T-helper 1 cell treated with Interleukin-12 subunit alpha and Interleukin-12 subunit beta and Interleukin-4 antibody, amounts not matched to agents 30 μg/mL and 1 μg/mL, for 36 hours (primary cell): ENCODE results near the gene PRCC.

Experiments
- H3K27ac Mint-ChIP-seq: one replicate; pipeline ENCODE4 v1.8.0; 2021; ENCODE audit warnings: mild to moderate bottlenecking, mixed read lengths
- H3K27me3 Mint-ChIP-seq: one replicate; pipeline ENCODE4 v1.8.0; 2021; ENCODE audit warnings: low read depth, mixed read lengths
- H3K36me3 Mint-ChIP-seq: one replicate; pipeline ENCODE4 v1.8.0; 2021; ENCODE audit warnings: low read depth, mixed read lengths
- H3K4me1 Mint-ChIP-seq: one replicate; pipeline ENCODE4 v1.8.0; 2021; ENCODE audit warnings: low read depth, mixed read lengths
- H3K4me3 Mint-ChIP-seq: one replicate; pipeline ENCODE4 v1.8.0; 2021; ENCODE audit warnings: mild to moderate bottlenecking, moderate library complexity, mixed read lengths
- H3K9me3 Mint-ChIP-seq: one replicate; pipeline ENCODE4 v1.8.0; 2021; ENCODE audit warnings: mixed read lengths

Gene PRCC

DNA sequence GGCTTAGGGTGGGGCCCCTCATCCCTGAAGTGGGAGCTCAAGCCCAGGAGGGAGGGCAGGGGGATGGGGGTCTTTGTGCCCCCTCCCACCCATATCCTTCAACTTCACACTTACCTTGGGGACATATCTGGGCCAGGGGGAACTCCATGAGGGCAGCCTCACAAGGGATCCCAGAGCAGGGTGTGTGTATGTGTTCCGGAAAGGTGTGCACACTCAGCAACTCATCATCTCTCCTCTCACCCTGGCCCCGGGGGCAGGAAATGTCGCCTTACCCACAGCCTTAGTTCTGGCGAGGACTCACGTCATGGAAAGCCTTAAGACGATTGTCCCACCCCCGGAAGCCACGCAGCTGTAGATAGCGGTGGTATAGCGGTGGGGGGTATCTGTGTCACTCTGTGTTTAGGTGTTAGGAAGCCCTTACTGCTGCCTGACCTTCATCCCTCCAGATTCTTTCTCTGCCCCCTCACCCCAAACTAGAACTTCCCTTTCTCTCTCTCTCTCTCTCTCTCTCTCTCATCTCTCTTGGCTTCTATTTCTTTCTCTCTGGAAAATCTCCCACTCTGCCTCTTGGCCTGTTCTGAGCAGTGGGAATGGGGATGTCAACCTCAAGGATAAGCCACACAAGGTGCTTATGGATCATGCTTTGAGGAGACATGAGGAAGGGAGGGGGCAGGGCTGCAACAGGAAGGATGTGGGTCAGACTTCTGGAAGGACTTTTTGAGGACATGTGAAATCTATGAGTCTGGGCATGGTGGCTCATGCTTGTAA, 49.4 kb downstream of the PRCC start, which contains the start of gene SH2D2A:
TSS of gene SH2D2A (minus strand) at position 288 of the 768 bp plus-strand sequence. CDS start at position 148, 140 bp downstream.
- Mint-ChIP-seq H3K36me3 (peaks cover 53% of the 10 kb centered on the region), H3K4me1 (peaks cover 59% of the 10 kb centered on the region), H3K27me3 (no peaks in the 10 kb centered on the region), H3K9me3 (peaks cover 4% of the 10 kb centered on the region), H3K27ac (peak within 1 kb of the TSS; percentile 100), H3K4me3 (peak within 1 kb of the TSS; percentile 89)

DNA sequence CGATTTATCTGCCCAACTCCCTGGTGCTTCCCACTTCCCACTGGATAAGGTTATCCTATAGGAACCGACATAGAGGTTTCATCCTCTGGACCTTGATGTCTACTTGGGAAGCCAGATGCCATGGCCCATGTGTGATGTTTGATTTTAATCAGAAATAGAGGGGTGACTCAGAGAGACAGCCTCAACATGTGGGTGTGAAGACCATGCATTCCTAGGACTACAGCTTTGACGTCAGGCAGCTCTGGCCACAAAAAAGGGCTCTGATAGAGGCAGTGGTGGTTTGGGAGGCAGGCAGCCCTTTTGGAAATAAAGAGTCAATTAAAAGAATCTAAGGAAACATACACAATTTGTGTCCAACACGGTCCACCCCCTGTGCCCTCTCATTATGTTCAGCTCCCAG, 54.5 kb downstream of the PRCC start:
- Mint-ChIP-seq H3K36me3 (peaks cover 11% of the 10 kb centered on the region), H3K4me1 (peaks cover 40% of the 10 kb centered on the region), H3K4me3 (no peak overlapping the region), H3K27me3 (no peaks in the 10 kb centered on the region), H3K27ac (peak overlapping the region; percentile 7), H3K9me3 (peaks cover 4% of the 10 kb centered on the region)

DNA sequence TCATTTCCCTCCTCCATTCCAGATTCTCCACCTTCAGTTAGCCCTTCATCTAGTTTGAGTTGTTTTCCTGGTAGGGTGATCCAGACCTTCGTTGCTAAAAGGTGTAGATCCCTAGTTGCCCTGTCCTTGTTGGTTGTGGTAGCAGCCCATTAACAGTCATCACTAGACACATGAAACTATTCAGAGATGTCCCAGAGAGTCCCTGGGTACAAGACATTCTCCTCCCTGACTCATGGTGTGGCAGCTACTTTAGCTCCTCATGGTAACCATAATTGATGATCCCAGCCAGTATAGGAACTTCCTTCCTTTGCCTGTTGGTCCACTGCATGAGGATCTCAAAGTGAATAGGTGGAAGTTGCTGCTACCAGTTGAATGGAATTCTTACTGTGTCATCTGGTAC, 55.3 kb downstream of the PRCC start:
- Mint-ChIP-seq H3K9me3 (peaks cover 4% of the 10 kb centered on the region), H3K27me3 (no peaks in the 10 kb centered on the region), H3K4me1 (peaks cover 36% of the 10 kb centered on the region), H3K4me3 (no peak overlapping the region), H3K36me3 (peaks cover 11% of the 10 kb centered on the region), H3K27ac (no peak overlapping the region)

DNA sequence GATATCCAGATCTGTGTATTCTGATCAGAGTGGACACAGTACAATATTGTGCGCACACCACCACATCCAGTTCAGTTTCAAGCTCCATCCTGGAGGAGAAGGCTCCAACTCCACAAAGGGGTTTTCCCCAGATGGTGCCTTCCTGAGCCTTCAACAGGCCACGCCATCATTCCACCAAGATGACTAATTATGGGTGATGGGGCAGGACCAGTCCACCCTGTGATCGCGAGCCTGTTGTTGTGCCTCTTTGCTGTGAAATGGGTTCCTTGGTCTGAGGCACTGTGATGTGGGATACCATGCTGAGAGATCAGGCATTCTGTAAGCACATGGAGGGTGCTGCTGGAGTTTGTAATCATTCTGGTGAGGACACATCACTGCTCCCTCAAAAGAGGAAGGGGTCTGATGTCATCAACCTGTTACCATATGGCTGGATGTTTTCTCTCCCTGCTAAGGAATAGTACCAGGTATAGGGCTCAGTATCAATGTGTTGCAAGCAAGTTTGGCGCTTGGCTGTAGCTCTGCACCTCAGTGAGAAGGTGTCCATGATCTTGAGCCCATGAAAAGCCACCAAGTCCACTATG, 56.0 kb downstream of the PRCC start:
- H3K36me3 Mint-ChIP-seq = peaks cover 8% of the 10 kb centered on the region
- H3K9me3 Mint-ChIP-seq = peaks cover 4% of the 10 kb centered on the region
- H3K4me1 Mint-ChIP-seq = peaks cover 32% of the 10 kb centered on the region
- no peak overlapping the region for H3K4me3 Mint-ChIP-seq
- no peak overlapping the region for H3K27ac Mint-ChIP-seq
- H3K27me3 Mint-ChIP-seq = no peaks in the 10 kb centered on the region

DNA sequence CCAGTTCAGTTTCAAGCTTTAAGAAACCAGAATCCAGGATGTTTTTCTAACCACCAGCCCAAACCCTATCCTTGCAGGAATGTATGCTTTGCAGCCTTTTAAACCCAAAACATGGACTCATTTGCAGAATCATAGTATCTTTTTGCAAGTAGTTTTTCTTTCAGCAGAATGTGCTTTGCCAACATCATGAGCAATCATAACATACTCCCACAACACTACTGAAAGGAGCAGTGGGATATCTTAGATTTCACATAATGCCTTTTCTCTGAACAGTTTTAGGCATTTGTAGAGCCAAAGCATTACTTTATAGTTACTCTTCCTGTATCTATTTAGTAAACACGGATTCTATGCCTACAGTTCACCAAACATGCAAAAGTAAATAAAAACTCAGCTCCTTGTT, 59.3 kb downstream of the PRCC start:
- no peaks in the 10 kb centered on the region for H3K36me3 Mint-ChIP-seq
- H3K9me3 Mint-ChIP-seq = no peaks in the 10 kb centered on the region
- H3K27ac Mint-ChIP-seq = no peak overlapping the region
- peaks cover 5% of the 10 kb centered on the region for H3K27me3 Mint-ChIP-seq
- peaks cover 22% of the 10 kb centered on the region for H3K4me1 Mint-ChIP-seq
- H3K4me3 Mint-ChIP-seq = no peak overlapping the region

DNA sequence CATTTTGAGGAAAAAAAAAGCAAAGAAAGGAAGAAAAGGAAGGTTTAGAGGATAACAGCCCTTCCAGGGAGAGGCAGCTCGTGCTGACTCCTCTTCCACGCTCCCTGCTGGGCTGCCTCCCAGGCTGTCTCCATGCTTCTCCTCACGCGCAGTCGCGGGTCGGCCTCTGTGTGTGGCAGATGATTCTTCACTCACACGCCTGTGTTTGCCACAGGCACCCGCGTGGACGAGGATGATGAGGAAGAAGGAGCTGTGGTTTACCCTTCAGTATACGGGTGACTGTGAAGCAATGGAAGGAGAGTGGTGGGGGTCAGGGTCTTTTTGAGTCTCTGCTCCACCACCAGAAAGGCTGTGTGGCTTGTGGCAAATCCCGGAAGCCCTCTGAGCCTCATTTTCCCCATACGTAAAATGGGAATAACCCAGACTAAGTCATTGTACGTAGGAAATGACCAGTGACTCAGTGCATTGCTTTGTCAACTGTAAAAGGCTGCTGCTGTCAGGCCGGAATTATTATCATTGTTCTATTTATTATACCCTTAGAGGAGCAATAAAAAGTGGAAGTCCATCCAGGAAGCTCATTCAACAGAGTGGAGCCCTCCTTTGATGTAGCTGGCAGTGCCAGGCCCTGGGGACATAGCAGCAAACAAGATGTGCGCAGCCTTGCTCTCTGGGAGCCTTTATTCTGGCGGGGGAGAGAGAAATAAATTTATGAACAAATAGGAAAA, 61.2 kb downstream of the PRCC start:
- Mint-ChIP-seq H3K9me3 (no peaks in the 10 kb centered on the region), H3K27me3 (peaks cover 10% of the 10 kb centered on the region), H3K36me3 (peaks cover 4% of the 10 kb centered on the region)

DNA sequence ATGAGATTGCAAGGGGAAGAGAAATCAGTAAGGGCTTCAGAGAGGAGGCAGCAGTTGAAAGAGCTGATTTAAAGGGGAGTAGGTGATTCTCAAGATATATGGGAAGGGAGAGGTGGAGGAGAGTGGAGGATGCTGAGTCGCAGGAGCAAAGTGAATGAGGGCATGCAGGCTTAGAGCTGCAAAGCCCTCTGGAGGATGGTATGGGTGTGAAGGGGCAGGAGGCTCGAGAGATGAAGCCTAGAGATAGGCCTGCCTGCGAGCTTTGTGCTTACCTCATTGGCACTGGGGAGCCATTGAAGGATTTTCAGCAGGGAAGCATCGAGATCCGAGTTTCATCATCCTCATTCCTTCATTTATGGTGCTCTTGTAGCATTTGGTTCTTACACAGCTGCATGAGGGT, 65.1 kb downstream of the PRCC start:
- H3K36me3 Mint-ChIP-seq = peaks cover 7% of the 10 kb centered on the region
- H3K27ac Mint-ChIP-seq = peak overlapping the region; percentile 51
- no peak overlapping the region for H3K4me3 Mint-ChIP-seq
- peaks cover 54% of the 10 kb centered on the region for H3K4me1 Mint-ChIP-seq
- H3K9me3 Mint-ChIP-seq = no peaks in the 10 kb centered on the region
- peaks cover 10% of the 10 kb centered on the region for H3K27me3 Mint-ChIP-seq

More for the DNA sequence above, 61.2 kb downstream of the PRCC start:
- Mint-ChIP-seq H3K4me1 (peaks cover 16% of the 10 kb centered on the region), H3K27ac (no peak overlapping the region), H3K4me3 (no peak overlapping the region)

DNA sequence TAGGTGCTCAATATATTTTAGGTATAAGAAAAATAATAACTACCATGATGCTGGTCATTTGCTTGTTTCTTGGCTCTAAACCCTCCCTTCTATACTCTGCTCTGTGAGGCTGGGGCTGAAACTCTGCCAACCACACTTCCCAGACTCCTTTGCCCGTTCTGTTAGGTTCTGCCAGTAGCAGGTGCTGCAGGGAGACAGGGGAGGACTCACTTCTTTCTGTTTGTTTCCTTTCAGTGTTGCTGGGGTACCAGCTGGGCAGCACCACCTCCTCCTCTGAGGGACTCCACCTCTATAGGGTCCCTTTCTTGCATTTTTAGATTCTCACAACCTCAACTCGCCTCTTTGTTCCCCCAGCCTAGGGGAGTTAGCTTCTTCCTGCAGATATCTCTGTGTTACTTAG, 66.3 kb downstream of the PRCC start:
- H3K4me3 Mint-ChIP-seq = no peak overlapping the region
- H3K4me1 Mint-ChIP-seq = peaks cover 59% of the 10 kb centered on the region
- peaks cover 10% of the 10 kb centered on the region for H3K27me3 Mint-ChIP-seq
- peak overlapping the region; percentile 99 for H3K27ac Mint-ChIP-seq
- peaks cover 7% of the 10 kb centered on the region for H3K36me3 Mint-ChIP-seq
- H3K9me3 Mint-ChIP-seq = no peaks in the 10 kb centered on the region

DNA sequence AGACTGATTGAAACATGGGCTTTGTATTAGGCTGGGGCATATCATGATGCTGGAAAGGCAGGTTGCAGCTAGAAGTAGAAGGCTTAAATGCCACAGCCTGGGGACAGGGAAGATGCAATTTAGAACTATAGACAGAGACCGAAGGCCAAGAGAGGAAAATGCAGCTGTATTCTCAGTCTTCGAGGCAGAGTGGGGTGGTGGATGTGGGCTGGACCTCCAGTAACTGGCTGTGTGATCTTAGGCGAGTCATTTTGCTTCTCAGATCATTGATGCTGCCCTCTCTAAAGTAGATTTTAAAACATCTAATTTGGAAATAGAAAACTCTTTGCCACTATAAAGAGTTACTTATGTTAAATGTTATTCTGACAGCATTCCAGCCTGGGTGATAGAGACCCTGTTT, 67.0 kb downstream of the PRCC start:
- peak overlapping the region; percentile 99 for H3K27ac Mint-ChIP-seq

DNA sequence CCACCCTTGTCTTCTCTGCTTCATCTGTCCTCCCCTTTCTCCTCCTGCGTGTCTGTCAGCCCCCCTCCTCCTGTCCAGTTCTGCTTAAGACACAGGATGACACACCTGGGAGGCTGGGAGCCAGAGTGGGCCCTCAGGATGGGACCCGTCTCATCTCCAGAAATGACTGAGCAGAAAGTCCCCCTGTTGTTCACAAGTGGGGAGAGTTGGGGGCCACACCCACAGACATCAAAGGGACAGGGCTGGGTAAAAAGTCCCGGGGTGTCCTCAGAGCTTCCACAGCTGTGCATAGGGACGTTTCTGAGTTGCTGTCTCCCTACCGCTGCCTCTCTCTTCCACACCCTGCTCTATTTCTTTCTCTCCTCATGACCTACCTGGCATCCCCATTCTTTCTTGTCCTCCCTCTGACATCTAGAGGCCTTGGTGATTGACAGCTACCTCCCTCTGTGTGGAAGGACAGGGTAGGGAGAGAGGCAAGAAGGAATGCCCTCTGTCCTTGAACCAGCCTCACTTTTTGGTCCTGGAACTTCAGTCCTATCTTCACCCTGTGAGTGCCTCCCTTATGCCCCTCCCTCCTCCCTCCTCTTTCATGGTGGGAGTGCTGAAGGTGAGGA, 68.8 kb downstream of the PRCC start:
- H3K4me3 Mint-ChIP-seq = peak overlapping the region; percentile 81
- H3K27me3 Mint-ChIP-seq = peaks cover 11% of the 10 kb centered on the region
- peak overlapping the region; percentile 99 for H3K27ac Mint-ChIP-seq
- peaks cover 62% of the 10 kb centered on the region for H3K4me1 Mint-ChIP-seq
- no peaks in the 10 kb centered on the region for H3K9me3 Mint-ChIP-seq
- H3K36me3 Mint-ChIP-seq = peaks cover 9% of the 10 kb centered on the region

More for the DNA sequence above, 67.0 kb downstream of the PRCC start:
- H3K9me3 Mint-ChIP-seq = no peaks in the 10 kb centered on the region
- H3K36me3 Mint-ChIP-seq = peaks cover 9% of the 10 kb centered on the region
- peaks cover 10% of the 10 kb centered on the region for H3K27me3 Mint-ChIP-seq
- H3K4me1 Mint-ChIP-seq = peaks cover 59% of the 10 kb centered on the region
- peak overlapping the region; percentile 33 for H3K4me3 Mint-ChIP-seq

DNA sequence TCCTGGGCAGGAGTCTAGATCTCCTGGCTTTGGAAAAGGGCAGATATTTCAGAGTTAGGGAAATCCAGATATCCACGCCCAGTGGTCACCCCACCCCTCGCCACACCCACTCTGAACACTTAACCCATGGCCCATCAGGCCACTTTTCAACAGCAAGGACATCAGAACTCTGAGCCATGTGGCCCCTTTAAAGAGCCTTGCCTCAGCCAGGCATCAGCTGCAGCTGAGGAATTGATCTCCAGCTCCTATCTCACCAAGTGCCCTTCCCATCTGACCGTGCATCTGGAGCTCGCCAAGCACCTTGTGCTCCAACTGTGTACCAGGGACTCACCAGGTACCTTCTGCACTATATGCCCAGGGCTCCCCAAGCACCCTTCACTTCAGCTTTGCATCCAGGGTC, 69.6 kb downstream of the PRCC start:
- Mint-ChIP-seq H3K9me3 (no peaks in the 10 kb centered on the region), H3K4me1 (peaks cover 61% of the 10 kb centered on the region), H3K4me3 (peak overlapping the region; percentile 81), H3K36me3 (peaks cover 9% of the 10 kb centered on the region), H3K27ac (peak overlapping the region; percentile 99), H3K27me3 (peaks cover 11% of the 10 kb centered on the region)

DNA sequence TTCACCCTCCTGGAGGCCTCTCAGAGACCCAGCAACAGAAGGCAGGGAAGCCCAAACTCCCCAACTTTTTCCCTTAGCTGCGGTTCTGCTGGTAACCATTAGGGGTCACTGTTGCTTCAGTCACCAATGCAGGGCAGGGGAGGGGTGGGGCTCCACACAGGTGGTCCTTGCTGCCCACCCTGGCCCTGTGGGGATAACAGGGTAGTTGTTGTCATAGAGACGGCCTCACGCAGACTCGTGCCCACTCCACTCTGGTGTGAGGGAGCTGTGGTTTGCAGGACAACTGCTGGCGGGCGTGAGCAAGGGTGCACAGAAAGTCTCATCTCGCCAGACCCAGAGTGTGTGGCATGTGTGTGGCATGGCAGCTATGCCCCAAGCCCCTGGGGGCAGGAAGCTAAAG, 71.6 kb downstream of the PRCC start:
- no peaks in the 10 kb centered on the region for H3K9me3 Mint-ChIP-seq
- peaks cover 22% of the 10 kb centered on the region for H3K27me3 Mint-ChIP-seq
- H3K36me3 Mint-ChIP-seq = peaks cover 3% of the 10 kb centered on the region
- peak overlapping the region; percentile 39 for H3K4me3 Mint-ChIP-seq
- peaks cover 48% of the 10 kb centered on the region for H3K4me1 Mint-ChIP-seq
- H3K27ac Mint-ChIP-seq = peak overlapping the region; percentile 64

DNA sequence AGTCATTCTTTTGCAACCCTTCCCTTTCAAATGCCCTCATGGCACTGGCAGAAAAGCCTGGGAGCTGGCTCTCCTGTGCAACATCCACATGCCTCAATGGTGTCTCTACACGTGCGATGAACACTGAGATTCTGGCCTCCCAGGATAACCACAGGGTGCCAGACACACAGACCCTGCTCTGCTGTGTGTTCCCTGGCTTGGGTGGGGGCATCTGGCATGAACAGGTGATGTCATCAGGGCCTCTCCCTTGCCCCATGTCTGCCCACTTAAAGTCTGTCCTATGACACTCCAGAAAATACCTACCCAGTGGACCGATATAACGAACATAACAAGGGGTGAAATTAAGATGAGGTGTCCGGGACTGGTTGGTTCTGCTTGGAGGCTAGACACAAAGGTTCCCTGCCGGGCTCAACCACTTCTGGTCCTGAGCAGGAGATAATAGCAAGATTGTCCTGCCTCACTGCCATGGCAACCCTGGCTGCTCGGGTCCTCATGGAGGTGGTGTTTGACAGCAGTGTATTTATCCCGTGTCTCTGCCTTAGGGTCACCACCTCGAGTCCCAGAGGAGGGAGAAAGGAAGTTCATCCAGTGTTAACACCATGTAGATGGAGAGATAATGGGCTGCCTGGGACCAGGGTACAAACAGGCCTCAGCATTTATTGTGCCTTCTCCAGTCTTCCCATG, 72.2 kb downstream of the PRCC start:
- Mint-ChIP-seq H3K4me3 (no peak overlapping the region), H3K27me3 (peaks cover 28% of the 10 kb centered on the region), H3K9me3 (no peaks in the 10 kb centered on the region), H3K4me1 (peaks cover 44% of the 10 kb centered on the region), H3K27ac (peak overlapping the region; percentile 50), H3K36me3 (peaks cover 5% of the 10 kb centered on the region)
